GM12874 (cell line): ENCODE results near the gene GCSAML.

Experiments
- CTCF ChIP-seq: IDR thresholded peaks from 2 replicates; pipeline ENCODE4 v1.5.1; 2011; ENCODE audit warnings: low read depth, mild to moderate bottlenecking, control low read depth, low read length, moderate library complexity; ENCODE audit not compliant: insufficient read depth

The GCSAML gene

GRCh38 chr1:247542811-247543210, 6.1 kb upstream of the GCSAML start:
- TF ChIP-seq CTCF = no peak

- TF ChIP-seq CTCF = no peak
These were observed 842 bp upstream of the GCSAML start for GRCh38 chr1:247548092-247548491.

GRCh38 chr1:247551721-247552120, 2.8 kb downstream of the GCSAML start:
- TF ChIP-seq CTCF = no peak

- no peak for TF ChIP-seq CTCF
These were observed 3.3 kb downstream of the GCSAML start for GRCh38 chr1:247552231-247552630.

GRCh38 chr1:247557926-247558674, 9.2 kb downstream of the GCSAML start:
- no peak for TF ChIP-seq CTCF

- no peak for TF ChIP-seq CTCF
These were observed 12.8 kb downstream of the GCSAML start for GRCh38 chr1:247561711-247562110.

- TF ChIP-seq CTCF = no peak
These were observed 13.3 kb downstream of the GCSAML start for GRCh38 chr1:247562198-247562597.
